K562 (cell line): ENCODE results near the gene MRPL28. TPM values are rescaled to one million over a fixed set of nuclear protein-coding genes. Genes with fewer than 3 reads are reported as not detected.

Experiments
- ATAC-seq: fragments of 200-7000 bp; cut with Tn5 transposase; 3 replicates; pipeline ENCODE4 v1.9.1; 2020; ENCODE audit warnings: moderate library complexity
- BruUV-seq: library from RNA; stranded (reverse); fragments of 400-500 nt; replicated peaks from 2 replicates; lab custom pipeline; 2021; lab: Mats Ljungman, UMichigan
- CTCF ChIA-PET: fragments of 300-600 bp; formaldehyde crosslinking; extraction: SDS; loops from one replicate; lab custom pipeline; 2021; ENCODE audit warnings: low intra/inter-chr PET ratio; lab: Yijun Ruan, JAX
- POLR2A ChIA-PET: fragments of 300-600, 350-650 bp; sonication (Branson Sonifier 250); formaldehyde crosslinking; extraction: SDS; loops from one replicate; lab custom pipeline; 2021; ENCODE audit warnings: antibody characterized with exemption, inconsistent platforms; lab: Yijun Ruan, JAX
- DNase-seq, 4 experiments: peaks; one replicate each; pipeline versions ENCODE4 v3.0.0 to v3.0.0-alpha.2; 2011 to 2018; ENCODE audit warnings: low spot score in 3 of 4, mixed read lengths in 3 of 4; ENCODE audit errors: extremely low read depth in 1 of 4
- FAIRE-seq: peaks from 2 replicates; lab custom pipeline; 2011; peaks lifted over from hg19 to GRCh38; lab: Jason Lieb, UNC
- H2AFZ ChIP-seq: 2 replicates; pipeline ENCODE4 v1.6.0; 2011; ENCODE audit warnings: low read depth, low read length, control low read depth, inconsistent platforms
- H3K27ac ChIP-seq: fragments of 200-600 bp; 3 replicates; pipeline ENCODE4 v1.8.0; 2011; ENCODE audit warnings: low read depth, mild to moderate bottlenecking, control low read depth, inconsistent platforms, low read length, moderate library complexity, mixed read lengths; ENCODE audit errors: extremely low read depth
- H3K27me3 ChIP-seq, 2 experiments: fragments of 300-600 bp in 1 of 2; 2 replicates in 1 of 2; 3 replicates in 1 of 2; pipeline versions ENCODE4 v1.6.0 to v1.8.0; 2011; ENCODE audit warnings: inconsistent platforms in 2 of 2, low read length in 2 of 2, mild to moderate bottlenecking in 1 of 2, mixed read lengths in 1 of 2, moderate library complexity in 1 of 2; ENCODE audit not compliant: control insufficient read depth in 2 of 2, insufficient read depth in 2 of 2
- H3K36me3 ChIP-seq: fragments of 300-600 bp; 3 replicates; pipeline ENCODE4 v1.8.0; 2011; ENCODE audit warnings: mild to moderate bottlenecking, low read length, inconsistent platforms; ENCODE audit not compliant: control insufficient read depth, insufficient read depth
- H3K4me1 ChIP-seq, 2 experiments: fragments of 200-600 bp in 1 of 2; replicated peaks in 1 of 2; 2 replicates in 1 of 2; 3 replicates in 1 of 2; pipeline versions ENCODE4 v1.5.1 to v1.8.0; 2011; ENCODE audit warnings: inconsistent platforms in 2 of 2, low read length in 2 of 2, mild to moderate bottlenecking in 1 of 2, mixed read lengths in 1 of 2, moderate library complexity in 1 of 2; ENCODE audit not compliant: control insufficient read depth in 2 of 2, insufficient read depth in 2 of 2
- H3K4me2 ChIP-seq: 2 replicates; pipeline ENCODE4 v1.6.1; 2011; ENCODE audit warnings: low read length, control low read depth, inconsistent platforms, mixed read lengths; ENCODE audit not compliant: insufficient read depth
- H3K4me3 ChIP-seq: fragments of 200-600 bp; sonication (generic), shearing (Covaris generic); 2 replicates; pipeline ENCODE4 v1.5.1; 2016; ENCODE audit warnings: control low read depth, inconsistent platforms
- H3K79me2 ChIP-seq: fragments of 200-600 bp; 3 replicates; pipeline ENCODE4 v1.8.0; 2011; ENCODE audit warnings: low read length, inconsistent platforms; ENCODE audit not compliant: control insufficient read depth, insufficient read depth
- H3K9ac ChIP-seq, 2 experiments: 2 replicates each; pipeline versions ENCODE4 v1.6.0 to v1.6.1; 2011; ENCODE audit warnings: low read depth in 2 of 2, low read length in 2 of 2, control low read depth in 1 of 2, inconsistent platforms in 1 of 2, mild to moderate bottlenecking in 1 of 2, mixed read lengths in 1 of 2; ENCODE audit not compliant: insufficient read depth in 1 of 2
- H3K9me1 ChIP-seq: one replicate; pipeline ENCODE4 v1.6.0; 2011; ENCODE audit warnings: inconsistent platforms, mild to moderate bottlenecking, low read length, moderate library complexity; ENCODE audit not compliant: control insufficient read depth, insufficient read depth
- H3K9me3 ChIP-seq: replicated peaks from 2 replicates; pipeline ENCODE4 v1.5.1; 2011; ENCODE audit warnings: low read depth, low read length, inconsistent platforms; ENCODE audit not compliant: control insufficient read depth, insufficient read depth
- H4K20me1 ChIP-seq: replicated peaks from 2 replicates; pipeline ENCODE4 v1.6.1; 2011; ENCODE audit warnings: low read length, inconsistent platforms, mixed read lengths; ENCODE audit not compliant: control insufficient read depth, insufficient read depth
- ARID1B ChIP-seq: fragments of 450-650 bp; IDR thresholded peaks from 2 replicates; pipeline ENCODE4 v1.6.1; 2016; ENCODE audit warnings: antibody characterized with exemption, mild to moderate bottlenecking, inconsistent platforms
- BRCA1 ChIP-seq, 2 experiments: fragments of 450-650 bp in 1 of 2; sonication (generic) in 1 of 2; formaldehyde crosslinking in 1 of 2; IDR thresholded peaks; 2 replicates each; pipeline versions ENCODE4 v1.5.0 to v1.6.1; 2017 to 2020; ENCODE audit warnings: mild to moderate bottlenecking in 1 of 2, missing genetic modification reagents in 1 of 2
- CAMTA2 ChIP-seq: fragments of 250-450 bp; sonication (Bioruptor Pico); conservative IDR thresholded peaks from 2 replicates; pipeline ENCODE4 v1.5.1; 2022
- CTBP1 ChIP-seq: fragments of 450-650 bp; IDR thresholded peaks from 2 replicates; pipeline ENCODE4 v1.6.1; 2016; ENCODE audit warnings: borderline replicate concordance
- FIP1L1 ChIP-seq: fragments of 200-400 bp; formaldehyde crosslinking; IDR thresholded peaks from 2 replicates; pipeline ENCODE4 v1.6.1; 2018; ENCODE audit warnings: mild to moderate bottlenecking, low read depth, low read length; ENCODE audit not compliant: poor library complexity, severe bottlenecking
- HDGF ChIP-seq: fragments of 450-650 bp; IDR thresholded peaks from 2 replicates; pipeline ENCODE4 v1.6.1; 2016
- HIVEP1 ChIP-seq: fragments of 250-450 bp; sonication (Bioruptor Pico); IDR thresholded peaks from 2 replicates; pipeline ENCODE4 v1.4.0; 2020; ENCODE audit warnings: mild to moderate bottlenecking
- MAFK ChIP-seq: IDR thresholded peaks from 2 replicates; pipeline ENCODE4 v1.6.1; 2011; ENCODE audit warnings: low read length, improper control_type of control experiment
- NFIX ChIP-seq: fragments of 250-450 bp; sonication (Bioruptor Pico); IDR thresholded peaks from 2 replicates; pipeline ENCODE4 v1.4.0; 2020; ENCODE audit warnings: low read depth, mild to moderate bottlenecking, moderate library complexity
- POLR2A ChIP-seq: fragments of 450-650 bp; conservative IDR thresholded peaks from 2 replicates; pipeline ENCODE4 v1.6.1; 2016
- RCOR1 ChIP-seq, 2 experiments: IDR thresholded peaks; 2 replicates each; pipeline ENCODE4 v1.6.1; 2012; ENCODE audit warnings: low read depth in 2 of 2, low read length in 2 of 2, borderline replicate concordance in 1 of 2, improper control_type of control experiment in 1 of 2
- RFX1 ChIP-seq: fragments of 450-650 bp; IDR thresholded peaks from 2 replicates; pipeline ENCODE4 v1.6.1; 2016; ENCODE audit warnings: mild to moderate bottlenecking, moderate library complexity
- SIN3A ChIP-seq, 2 experiments: fragments of 150-350 bp in 1 of 2; IDR thresholded peaks; 2 replicates each; pipeline ENCODE4 v1.6.1; 2011 to 2016; ENCODE audit warnings: borderline replicate concordance in 2 of 2, low read depth in 2 of 2, low read length in 2 of 2, mild to moderate bottlenecking in 2 of 2, moderate library complexity in 2 of 2; ENCODE audit not compliant: control insufficient read depth in 1 of 2
- SPI1 ChIP-seq: IDR thresholded peaks from 2 replicates; pipeline ENCODE4 v1.6.1; 2011; ENCODE audit warnings: low read depth, low read length, control low read depth, borderline replicate concordance
- SUPT5H ChIP-seq: fragments of 450-650 bp; IDR thresholded peaks from 2 replicates; pipeline ENCODE4 v1.6.1; 2016
- ZFX ChIP-seq: sonication (generic); formaldehyde crosslinking; IDR thresholded peaks from 2 replicates; pipeline ENCODE4 v1.8.0; 2022; ENCODE audit warnings: mild to moderate bottlenecking, missing genetic modification reagents, moderate library complexity
- ZNF24 ChIP-seq: fragments of 450-650 bp; IDR thresholded peaks from 2 replicates; pipeline ENCODE4 v1.6.1; 2016
- ZNF668 ChIP-seq: fragments of 250-450 bp; sonication (Bioruptor Pico); IDR thresholded peaks from 2 replicates; pipeline ENCODE4 v1.8.0; 2022; ENCODE audit warnings: mild to moderate bottlenecking, inconsistent platforms
- ZNF699 ChIP-seq: fragments of 250-450 bp; sonication (Bioruptor Pico); IDR thresholded peaks from 2 replicates; pipeline ENCODE4 v1.8.0; 2021; ENCODE audit warnings: mild to moderate bottlenecking, moderate library complexity; ENCODE audit not compliant: insufficient replicate concordance
- ZNF785 ChIP-seq: fragments of 250-450 bp; sonication (Bioruptor Pico); IDR thresholded peaks from 2 replicates; pipeline ENCODE4 v1.4.0; 2020; ENCODE audit warnings: mild to moderate bottlenecking
- WGBS: fragments of 100-300 bp; shearing (Covaris generic); methylation state at CpG from one replicate; pipeline ENCODE4 v1.1.6; 2016; ENCODE audit warnings: low coverage, mixed read lengths; ENCODE audit not compliant: insufficient coverage; ENCODE audit errors: missing lambda C conversion rate; 5-methylcytosine and 5-hydroxymethylcytosine counted together
- in situ Hi-C: fragments of 300-500 bp; cut with MboI; formaldehyde crosslinking; loops from 4 replicates; pipeline ENCODE4 v1.15.0; 2018; ENCODE audit warnings: inconsistent platforms, mixed read lengths
- intact Hi-C: fragments of 100-400 bp; cut with micrococcal nuclease; formaldehyde crosslinking; loops from 2 replicates; pipeline ENCODE4 v1.14.2; 2022
- polyA plus RNA-seq, 8 experiments: library from polyadenylated mRNA; depleted of rRNA in 4 of 8; stranded (reverse) in 5 of 8; unstranded in 3 of 8; fragments of >200 nt; fragmentation: Nextera tagmentation in 2 of 8; fragmentation: Illumina TruSeq in 1 of 8; extraction: Ambion mirVana in 2 of 8; extraction: Trizol in 1 of 8; gene quantifications; 2 replicates each; pipeline versions ENCODE4 v1.2.1 to v1.2.3, GENCODE V29; 2011 to 2014; ENCODE audit warnings: inconsistent platforms in 1 of 8, missing spikeins in 1 of 8
- total RNA-seq, 7 experiments: library from RNA; depleted of rRNA in 6 of 7; stranded (reverse); fragments of >200 nt in 6 of 7; fragmentation: Illumina TruSeq in 2 of 7; extraction: Trizol in 2 of 7; gene quantifications; 2 replicates each; pipeline versions ENCODE4 v1.2.1 to v1.2.3, GENCODE V29; 2011 to 2021; ENCODE audit warnings: low replicate concordance in 1 of 7
- TF ChIP-seq, protein P1 (sequence below): fragments of 250-450 bp; sonication (Bioruptor Pico); IDR thresholded peaks from 2 replicates; pipeline ENCODE4 v1.8.0; 2021; ENCODE audit warnings: borderline replicate concordance, mild to moderate bottlenecking, moderate library complexity; ENCODE audit not compliant: poor library complexity, severe bottlenecking
- TF ChIP-seq, protein P2 (sequence below): IDR thresholded peaks from 2 replicates; pipeline ENCODE4 v1.6.1; 2014; ENCODE audit warnings: antibody characterized with exemption

The MRPL28 gene
- total and polyA plus RNA-seq, 9 of the 15 experiments (the other 6 are each of a cell fraction or from before 2014, with no cell fraction given), result 2.5 to 323 (median 175) TPM

DNA sequence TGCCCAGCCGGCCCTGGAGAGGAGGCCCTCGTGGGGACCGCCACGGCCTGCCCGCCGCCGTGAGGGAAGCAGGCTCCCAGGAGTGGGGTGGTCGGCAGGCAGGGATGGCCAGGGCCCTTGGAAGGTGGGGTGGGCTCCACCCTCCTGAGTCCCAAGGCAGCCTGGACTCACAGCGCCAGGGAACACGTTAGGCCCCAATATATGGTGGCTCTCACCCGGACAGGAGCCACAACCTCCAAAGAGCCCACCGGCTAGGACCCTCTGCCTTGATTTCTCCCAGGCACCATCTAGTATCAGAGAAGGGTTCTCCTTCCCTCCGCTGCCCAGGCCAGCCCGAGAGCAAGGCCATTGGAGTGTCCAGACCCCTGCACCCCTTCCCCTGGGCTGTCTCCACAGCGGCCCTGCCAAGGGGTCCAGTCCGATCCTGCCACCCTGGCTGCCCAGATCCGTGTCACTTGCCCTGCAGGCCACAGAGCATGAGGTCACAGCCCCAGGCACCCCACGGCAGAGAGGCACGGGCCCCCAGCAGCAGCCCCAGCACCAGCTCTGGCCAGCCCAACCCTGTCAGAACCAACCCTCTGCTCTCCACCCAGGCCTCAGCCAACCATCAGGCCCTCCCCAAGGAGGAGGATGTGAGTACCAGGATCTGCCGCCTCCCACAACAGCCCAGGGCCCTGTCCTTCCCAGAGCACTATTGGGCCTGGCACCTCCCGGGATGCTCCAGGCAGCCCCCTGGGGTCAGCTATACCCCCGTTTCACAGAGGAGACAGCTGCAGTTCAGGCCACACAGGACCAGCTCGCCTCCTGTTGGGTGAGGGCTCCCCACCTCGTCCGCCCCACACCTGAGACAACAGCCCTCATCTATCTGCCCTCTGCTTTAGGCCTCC, 16.7 kb downstream of the MRPL28 start:
- 38% methylated on average over 21 of the region's 25 CpGs for WGBS
- DNase-seq (no peak), ATAC-seq (peak; percentile 3; the same call in 1 of the 3 replicates), FAIRE-seq (no peak)
- H4K20me1 ChIP-seq, result no peaks in the 10 kb centered on the region; the same call in 1 of the 2 replicates
- peak overlapping the region; percentile 52 for H3K4me3 ChIP-seq
- H3K36me3 ChIP-seq, result peaks cover 21% of the 10 kb centered on the region
- peak overlapping the region; percentile 61 to 90 for H3K9ac ChIP-seq
- peaks cover 35% of the 10 kb centered on the region for H3K79me2 ChIP-seq
- peaks cover 26 to 42% of the 10 kb centered on the region in 2 experiments for H3K4me1 ChIP-seq
- peak overlapping the region; percentile 89 for H2AFZ ChIP-seq
- peaks cover 3% of the 10 kb centered on the region for H3K9me1 ChIP-seq
- CTCF ChIA-PET, result no interaction called here
- H3K27me3 ChIP-seq, result no peaks in the 10 kb centered on the region
- peak overlapping the region; percentile 76 for H3K4me2 ChIP-seq
- BruUV-seq, result no TSS peak
- no peaks in the 10 kb centered on the region for H3K9me3 ChIP-seq
- intact Hi-C loops (loop anchor here (5.0 kb wide), 1 partner anchor 116 kb away; no protein-coding TSS in a partner anchor), in situ Hi-C loops (no loop called here)
- H3K27ac ChIP-seq, result peak overlapping the region; percentile 60
- POLR2A ChIA-PET, result interaction anchor here (0.5 to 1.4 kb wide), 4 partner anchors 9 to 368 kb away, joined by 3 to 5 read pairs (median 3); no protein-coding TSS in a partner anchor
- TF ChIP-seq ZNF24 (no peak), ZFX (peak; percentile 63), ARID1B (no peak), MAFK (no peak), HIVEP1 (no peak), SPI1 (no peak), RFX1 (no peak), SUPT5H (0 out of 2 replicates have a peak, but pooled peaks have one; percentile 6), HDGF (no peak), RCOR1 (IDR thresholded peaks at IDR 0.05; ENCODE audit: borderline replicate concordance in 1 of 2, low read depth in 2 of 2, low read length in 2 of 2) (no peak), CTBP1 (0 out of 2 replicates have a peak, but pooled peaks have one; percentile 2), NFIX (CRISPR knock-in tag) (no peak), ZNF699 (no peak), POLR2A (0 out of 2 replicates have a peak, but pooled peaks have one; percentile 13), FIP1L1 (peak; percentile 20), BRCA1 (IDR thresholded peaks at IDR 0.05) (no peak), BRCA1 (CRISPR knock-in tag; IDR thresholded peaks at IDR 0.05) (no peak), ZNF785 (CRISPR knock-in tag) (no peak), ZNF668 (no peak), SIN3A (IDR thresholded peaks at IDR 0.05; ENCODE audit: borderline replicate concordance in 2 of 2, control insufficient read depth in 1 of 2, low read depth in 2 of 2, low read length in 2 of 2) (no peak), CAMTA2 (CRISPR knock-in tag) (no peak)
- TF ChIP-seq, protein P1, sequence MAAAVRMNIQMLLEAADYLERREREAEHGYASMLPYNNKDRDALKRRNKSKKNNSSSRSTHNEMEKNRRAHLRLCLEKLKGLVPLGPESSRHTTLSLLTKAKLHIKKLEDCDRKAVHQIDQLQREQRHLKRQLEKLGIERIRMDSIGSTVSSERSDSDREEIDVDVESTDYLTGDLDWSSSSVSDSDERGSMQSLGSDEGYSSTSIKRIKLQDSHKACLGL (CRISPR knock-in tag), result no peak
- TF ChIP-seq, protein P2, sequence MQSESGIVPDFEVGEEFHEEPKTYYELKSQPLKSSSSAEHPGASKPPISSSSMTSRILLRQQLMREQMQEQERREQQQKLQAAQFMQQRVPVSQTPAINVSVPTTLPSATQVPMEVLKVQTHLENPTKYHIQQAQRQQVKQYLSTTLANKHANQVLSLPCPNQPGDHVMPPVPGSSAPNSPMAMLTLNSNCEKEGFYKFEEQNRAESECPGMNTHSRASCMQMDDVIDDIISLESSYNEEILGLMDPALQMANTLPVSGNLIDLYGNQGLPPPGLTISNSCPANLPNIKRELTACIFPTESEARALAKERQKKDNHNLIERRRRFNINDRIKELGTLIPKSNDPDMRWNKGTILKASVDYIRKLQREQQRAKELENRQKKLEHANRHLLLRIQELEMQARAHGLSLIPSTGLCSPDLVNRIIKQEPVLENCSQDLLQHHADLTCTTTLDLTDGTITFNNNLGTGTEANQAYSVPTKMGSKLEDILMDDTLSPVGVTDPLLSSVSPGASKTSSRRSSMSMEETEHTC, result no peak
